GM23248 (cell line): ENCODE data around the gene ARHGDIB.

Experiments used
- EZH2 ChIP-seq: fragments of 200-600 bp; sonication (generic); IDR thresholded peaks from 2 replicates; pipeline ENCODE4 v1.6.1; 2018; ENCODE audit warnings: antibody characterized with exemption, mild to moderate bottlenecking; ENCODE audit not compliant: insufficient read depth, poor library complexity, severe bottlenecking
- EZH2phosphoT487 ChIP-seq: fragments of 200-600 bp; sonication (generic); IDR thresholded peaks from 2 replicates; pipeline ENCODE4 v1.6.1; 2018; ENCODE audit warnings: antibody characterized with exemption, moderate library complexity, mild to moderate bottlenecking, low read depth; ENCODE audit not compliant: insufficient read depth

- TF ChIP-seq EZH2 (no peak), EZH2phosphoT487 (no peak)
Observed at GRCh38 chr12:14901228-14901562, 60.2 kb downstream of the ARHGDIB start.
